ENCODE data around the gene LSG1. TPM values are rescaled to one million over a fixed set of nuclear protein-coding genes. Genes with fewer than 3 reads are reported as not detected.

Gene LSG1
- 10.1 and 17.9 TPM in 2 replicates for total RNA-seq

DNA sequence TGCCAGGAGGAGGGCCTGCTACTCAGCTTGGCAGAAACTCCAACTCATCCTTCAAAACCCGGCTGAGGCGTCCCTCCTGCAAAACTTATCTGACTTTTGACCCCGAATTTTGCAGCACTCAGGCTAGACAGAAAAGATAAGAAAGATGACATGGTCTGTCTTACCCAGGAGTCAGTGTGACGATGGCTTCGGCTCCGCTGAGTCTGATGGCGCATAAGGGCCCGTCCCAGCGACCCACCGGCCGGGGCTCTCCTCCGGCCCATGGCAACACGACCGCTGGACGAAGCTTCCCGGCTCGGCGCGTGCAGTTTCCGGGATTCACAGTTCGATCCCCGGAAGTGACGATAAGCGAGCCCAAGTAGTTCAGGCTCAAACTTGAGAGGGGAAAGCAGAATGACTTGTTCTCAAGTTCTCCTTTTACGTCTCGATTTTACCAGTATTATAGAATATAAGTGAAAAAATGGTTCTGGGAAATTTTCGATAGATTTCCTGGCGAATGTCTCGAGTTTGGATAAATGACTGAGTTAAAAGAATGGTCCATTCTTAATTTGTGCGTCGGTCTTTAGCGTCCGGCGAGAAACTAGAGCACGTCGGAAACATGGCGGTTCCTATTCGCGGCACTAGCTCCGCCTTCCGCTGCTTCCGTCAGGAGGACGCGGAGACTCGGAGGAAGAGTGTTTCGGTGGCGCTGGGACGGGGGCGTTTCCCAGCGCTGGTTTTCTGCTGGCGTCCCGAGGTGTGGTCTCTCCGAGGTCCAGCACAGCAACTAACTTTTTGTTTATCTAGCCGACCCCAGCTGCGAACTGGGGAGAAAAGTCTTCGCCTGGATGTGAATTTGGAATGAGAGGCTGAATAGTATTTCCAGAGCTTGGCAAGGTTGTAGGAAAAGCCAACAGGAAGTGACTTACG, at the start of gene LSG1:
Gene LSG1 (minus strand): TSS at position 292 of the 909 bp plus-strand sequence. CDS start 29 bp downstream, at position 263.

GRCh38 chr3:194685718-194686413, 13.9 kb upstream of the LSG1 start, which contains the start of gene FAM43A:
FAM43A (plus strand) TSS chr3:194685883; CDS start chr3:194686827, 944 bp downstream.

GRCh38 chr3:194633349-194634004, 38.5 kb downstream of the LSG1 start, which contains the start of gene TMEM44:
TMEM44 (minus strand) TSS chr3:194633419; CDS start chr3:194633215, 204 bp downstream.

Other genes starting within 250 kb of the LSG1 start
- gene ATP13A3, start 185.2 kb downstream of the LSG1 start, total RNA-seq: 97.2 and 247 TPM in 2 replicates
- 19.3 and 26.8 TPM in 2 replicates for gene TMEM44, start 38.8 kb downstream of the LSG1 start, total RNA-seq
- 27.9 and 62.9 TPM in 2 replicates for gene FAM43A, start 13.7 kb upstream of the LSG1 start, total RNA-seq

Measured in pericardium fibroblast (primary cell).